ENCODE results near the gene CAMK2G.

GRCh38 chr10:73837072-73837471 is 37.3 kb downstream of the CAMK2G start:
- TF ChIP-seq, protein P1, sequence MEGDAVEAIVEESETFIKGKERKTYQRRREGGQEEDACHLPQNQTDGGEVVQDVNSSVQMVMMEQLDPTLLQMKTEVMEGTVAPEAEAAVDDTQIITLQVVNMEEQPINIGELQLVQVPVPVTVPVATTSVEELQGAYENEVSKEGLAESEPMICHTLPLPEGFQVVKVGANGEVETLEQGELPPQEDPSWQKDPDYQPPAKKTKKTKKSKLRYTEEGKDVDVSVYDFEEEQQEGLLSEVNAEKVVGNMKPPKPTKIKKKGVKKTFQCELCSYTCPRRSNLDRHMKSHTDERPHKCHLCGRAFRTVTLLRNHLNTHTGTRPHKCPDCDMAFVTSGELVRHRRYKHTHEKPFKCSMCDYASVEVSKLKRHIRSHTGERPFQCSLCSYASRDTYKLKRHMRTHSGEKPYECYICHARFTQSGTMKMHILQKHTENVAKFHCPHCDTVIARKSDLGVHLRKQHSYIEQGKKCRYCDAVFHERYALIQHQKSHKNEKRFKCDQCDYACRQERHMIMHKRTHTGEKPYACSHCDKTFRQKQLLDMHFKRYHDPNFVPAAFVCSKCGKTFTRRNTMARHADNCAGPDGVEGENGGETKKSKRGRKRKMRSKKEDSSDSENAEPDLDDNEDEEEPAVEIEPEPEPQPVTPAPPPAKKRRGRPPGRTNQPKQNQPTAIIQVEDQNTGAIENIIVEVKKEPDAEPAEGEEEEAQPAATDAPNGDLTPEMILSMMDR (IDR thresholded peaks at IDR 0.05) = no peak
- no peak for TF ChIP-seq POLR2A (IDR thresholded peaks at IDR 0.05)

Data from Peyer's patch (tissue), 4 donors.